ENCODE data around the gene HSD3B7.

Gene HSD3B7

GRCh38 chr16:30971298-30971697 is 13.7 kb upstream of the HSD3B7 start:
- no peaks in the 10 kb centered on the region for H3K27me3 ChIP-seq (ENCODE audit: insufficient read depth, low read length)
- no peaks in the 10 kb centered on the region for H3K9me2 ChIP-seq (ENCODE audit: low read depth, low read length)
- H3K27ac ChIP-seq (ENCODE audit: low read depth, low read length, poor library complexity, severe bottlenecking) = no peak overlapping the region
- TF ChIP-seq EZH2 (IDR thresholded peaks at IDR 0.05; ENCODE audit: borderline replicate concordance, low read length) (no peak), CTCF (IDR thresholded peaks at IDR 0.05; ENCODE audit: low read length) (no peak)
- no peaks in the 10 kb centered on the region for H4K20me1 ChIP-seq (ENCODE audit: insufficient read depth, low read length)
- no peaks in the 10 kb centered on the region for H3K79me2 ChIP-seq (ENCODE audit: insufficient read depth, low read length)
- H2AFZ ChIP-seq (ENCODE audit: low read length) = no peak overlapping the region
- H3K9me3 ChIP-seq (ENCODE audit: low read length) = no peaks in the 10 kb centered on the region
- no peak overlapping the region for H3K4me3 ChIP-seq (ENCODE audit: low read depth, low read length, poor library complexity, severe bottlenecking)
- peaks cover 85% of the 10 kb centered on the region for H3K36me3 ChIP-seq (ENCODE audit: insufficient read depth, low read length)
- no peaks in the 10 kb centered on the region for H3F3A ChIP-seq (ENCODE audit: insufficient read depth, low read length)
- H3K9ac ChIP-seq (ENCODE audit: low read length) = no peak overlapping the region
- no peaks in the 10 kb centered on the region for H3K4me1 ChIP-seq (ENCODE audit: insufficient read depth, low read length, severe bottlenecking)
- no peak overlapping the region for H3K4me2 ChIP-seq (ENCODE audit: low read length)

GRCh38 chr16:30972872-30973271 is 12.1 kb upstream of the HSD3B7 start:
- H4K20me1 ChIP-seq (ENCODE audit: insufficient read depth, low read length) = no peaks in the 10 kb centered on the region
- H3K36me3 ChIP-seq (ENCODE audit: insufficient read depth, low read length) = peaks cover 87% of the 10 kb centered on the region
- H3K27me3 ChIP-seq (ENCODE audit: insufficient read depth, low read length) = no peaks in the 10 kb centered on the region
- H3K27ac ChIP-seq (ENCODE audit: low read depth, low read length, poor library complexity, severe bottlenecking) = no peak overlapping the region
- H3K9me2 ChIP-seq (ENCODE audit: low read depth, low read length) = no peaks in the 10 kb centered on the region
- H3K9me3 ChIP-seq (ENCODE audit: low read length) = no peaks in the 10 kb centered on the region
- H2AFZ ChIP-seq (ENCODE audit: low read length) = no peak overlapping the region
- no peak overlapping the region for H3K4me3 ChIP-seq (ENCODE audit: low read depth, low read length, poor library complexity, severe bottlenecking)
- H3K4me1 ChIP-seq (ENCODE audit: insufficient read depth, low read length, severe bottlenecking) = no peaks in the 10 kb centered on the region
- H3K4me2 ChIP-seq (ENCODE audit: low read length) = no peak overlapping the region
- H3F3A ChIP-seq (ENCODE audit: insufficient read depth, low read length) = no peaks in the 10 kb centered on the region
- H3K79me2 ChIP-seq (ENCODE audit: insufficient read depth, low read length) = no peaks in the 10 kb centered on the region
- no peak for TF ChIP-seq CTCF (IDR thresholded peaks at IDR 0.05; ENCODE audit: low read length)
- no peak for TF ChIP-seq EZH2 (IDR thresholded peaks at IDR 0.05; ENCODE audit: borderline replicate concordance, low read length)
- no peak overlapping the region for H3K9ac ChIP-seq (ENCODE audit: low read length)

GRCh38 chr16:30974348-30974747 is 10.7 kb upstream of the HSD3B7 start:
- Histone ChIP-seq H3F3A (ENCODE audit: insufficient read depth, low read length) (no peaks in the 10 kb centered on the region), H3K9me3 (ENCODE audit: low read length) (no peaks in the 10 kb centered on the region), H3K9ac (ENCODE audit: low read length) (no peak overlapping the region), H3K9me2 (ENCODE audit: low read depth, low read length) (no peaks in the 10 kb centered on the region), H3K4me1 (ENCODE audit: insufficient read depth, low read length, severe bottlenecking) (no peaks in the 10 kb centered on the region), H3K36me3 (ENCODE audit: insufficient read depth, low read length) (peaks cover 91% of the 10 kb centered on the region), H3K27me3 (ENCODE audit: insufficient read depth, low read length) (no peaks in the 10 kb centered on the region), H2AFZ (ENCODE audit: low read length) (no peak overlapping the region), H4K20me1 (ENCODE audit: insufficient read depth, low read length) (no peaks in the 10 kb centered on the region), H3K4me3 (ENCODE audit: low read depth, low read length, poor library complexity, severe bottlenecking) (no peak overlapping the region), H3K79me2 (ENCODE audit: insufficient read depth, low read length) (no peaks in the 10 kb centered on the region), H3K27ac (ENCODE audit: low read depth, low read length, poor library complexity, severe bottlenecking) (no peak overlapping the region), H3K4me2 (ENCODE audit: low read length) (no peak overlapping the region)
- TF ChIP-seq CTCF (IDR thresholded peaks at IDR 0.05; ENCODE audit: low read length) (no peak), EZH2 (IDR thresholded peaks at IDR 0.05; ENCODE audit: borderline replicate concordance, low read length) (no peak)
